Activated B cell treated with CpG ODN at 0.5 μM for 24 hours (primary cell): ENCODE data around the gene CST7. TPM values are rescaled to one million over a fixed set of nuclear protein-coding genes. Genes with fewer than 3 reads are reported as not detected.
"Not testable (repeated sequence)": the region's sequence is repeated elsewhere in the genome, so short reads cannot be mapped to it uniquely, and the experiment has no call there.

Source experiments
- ATAC-seq: fragments of 200-7000 bp; cut with Tn5 transposase; one replicate; pipeline ENCODE4 v1.10.0; 2021; ENCODE audit warnings: low read depth, mild to moderate bottlenecking, moderate library complexity
- CTCF ChIA-PET: fragments of 350-600 bp; sonication (Branson Sonifier 250); formaldehyde crosslinking; loops from one replicate; lab custom pipeline; 2021; ENCODE audit warnings: antibody characterized with exemption; lab: Charles Lee
- POLR2A ChIA-PET: fragments of 350-600 bp; sonication (Branson Sonifier 250); formaldehyde crosslinking; loops from one replicate; lab custom pipeline; 2021; ENCODE audit warnings: antibody characterized with exemption; lab: Charles Lee
- DNase-seq: peaks from one replicate; pipeline ENCODE4 v3.0.0; 2022
- H3K27ac Mint-ChIP-seq: one replicate; pipeline ENCODE4 v1.8.0; 2020; ENCODE audit warnings: mixed read lengths
- H3K27me3 Mint-ChIP-seq: one replicate; pipeline ENCODE4 v1.8.0; 2021; ENCODE audit warnings: mixed read lengths
- H3K36me3 Mint-ChIP-seq: one replicate; pipeline ENCODE4 v1.8.0; 2021; ENCODE audit warnings: low read depth, mixed read lengths
- H3K4me1 Mint-ChIP-seq: one replicate; pipeline ENCODE4 v1.8.0; 2021; ENCODE audit warnings: mixed read lengths
- H3K4me3 Mint-ChIP-seq: one replicate; pipeline ENCODE4 v1.8.0; 2020; ENCODE audit warnings: mild to moderate bottlenecking, mixed read lengths
- H3K9me3 Mint-ChIP-seq: one replicate; pipeline ENCODE4 v1.8.0; 2020; ENCODE audit warnings: mixed read lengths
- intact Hi-C: fragments of 100-400 bp; cut with micrococcal nuclease; formaldehyde crosslinking; loops from one replicate; pipeline ENCODE4 v1.15.1; 2024
- total RNA-seq: library from RNA; stranded (reverse); gene quantifications from 2 replicates; pipeline ENCODE4 v1.2.3, GENCODE V29; 2022
- TF ChIP-seq, protein P1 (sequence below): fragments of 200-600 bp; IDR thresholded peaks from one replicate; pipeline ENCODE4 v1.8.0; 2022; ENCODE audit warnings: antibody characterized with exemption, mild to moderate bottlenecking

CST7 gene
- total RNA-seq, 1 donor from 2014 or later = 1.0 TPM

DNA sequence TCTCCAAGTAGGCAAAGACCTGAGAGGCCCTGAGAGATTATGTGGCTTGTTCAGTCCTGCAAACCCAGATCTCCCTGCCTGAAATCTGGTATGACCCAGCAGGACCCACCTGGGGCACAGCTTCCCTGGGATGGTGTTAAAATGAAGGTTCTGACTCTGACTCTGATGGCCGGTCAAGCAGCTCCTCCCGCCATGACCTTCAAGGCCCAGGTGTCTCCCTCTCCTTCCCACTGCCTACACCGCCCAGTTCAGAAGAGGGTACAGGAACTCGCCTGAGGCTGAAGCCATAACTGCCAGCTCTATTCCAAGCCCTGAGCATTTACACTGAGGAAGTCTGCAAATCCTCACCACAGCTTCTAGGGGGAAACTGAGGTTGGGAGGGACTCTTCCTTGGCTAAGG is 5.9 kb upstream of the CST7 start:
- H3K4me1 Mint-ChIP-seq = no peaks in the 10 kb centered on the region
- intact Hi-C loops = no loop called here
- ATAC-seq (no peak), DNase-seq (no peak)
- peaks cover 28% of the 10 kb centered on the region for H3K9me3 Mint-ChIP-seq
- peaks cover 2% of the 10 kb centered on the region for H3K36me3 Mint-ChIP-seq
- ChIA-PET POLR2A (no interaction called here), CTCF (no interaction called here)
- TF ChIP-seq, protein P1, sequence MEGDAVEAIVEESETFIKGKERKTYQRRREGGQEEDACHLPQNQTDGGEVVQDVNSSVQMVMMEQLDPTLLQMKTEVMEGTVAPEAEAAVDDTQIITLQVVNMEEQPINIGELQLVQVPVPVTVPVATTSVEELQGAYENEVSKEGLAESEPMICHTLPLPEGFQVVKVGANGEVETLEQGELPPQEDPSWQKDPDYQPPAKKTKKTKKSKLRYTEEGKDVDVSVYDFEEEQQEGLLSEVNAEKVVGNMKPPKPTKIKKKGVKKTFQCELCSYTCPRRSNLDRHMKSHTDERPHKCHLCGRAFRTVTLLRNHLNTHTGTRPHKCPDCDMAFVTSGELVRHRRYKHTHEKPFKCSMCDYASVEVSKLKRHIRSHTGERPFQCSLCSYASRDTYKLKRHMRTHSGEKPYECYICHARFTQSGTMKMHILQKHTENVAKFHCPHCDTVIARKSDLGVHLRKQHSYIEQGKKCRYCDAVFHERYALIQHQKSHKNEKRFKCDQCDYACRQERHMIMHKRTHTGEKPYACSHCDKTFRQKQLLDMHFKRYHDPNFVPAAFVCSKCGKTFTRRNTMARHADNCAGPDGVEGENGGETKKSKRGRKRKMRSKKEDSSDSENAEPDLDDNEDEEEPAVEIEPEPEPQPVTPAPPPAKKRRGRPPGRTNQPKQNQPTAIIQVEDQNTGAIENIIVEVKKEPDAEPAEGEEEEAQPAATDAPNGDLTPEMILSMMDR = no peak
- no peak overlapping the region for H3K4me3 Mint-ChIP-seq
- peaks cover 17% of the 10 kb centered on the region for H3K27me3 Mint-ChIP-seq
- no peak overlapping the region for H3K27ac Mint-ChIP-seq

DNA sequence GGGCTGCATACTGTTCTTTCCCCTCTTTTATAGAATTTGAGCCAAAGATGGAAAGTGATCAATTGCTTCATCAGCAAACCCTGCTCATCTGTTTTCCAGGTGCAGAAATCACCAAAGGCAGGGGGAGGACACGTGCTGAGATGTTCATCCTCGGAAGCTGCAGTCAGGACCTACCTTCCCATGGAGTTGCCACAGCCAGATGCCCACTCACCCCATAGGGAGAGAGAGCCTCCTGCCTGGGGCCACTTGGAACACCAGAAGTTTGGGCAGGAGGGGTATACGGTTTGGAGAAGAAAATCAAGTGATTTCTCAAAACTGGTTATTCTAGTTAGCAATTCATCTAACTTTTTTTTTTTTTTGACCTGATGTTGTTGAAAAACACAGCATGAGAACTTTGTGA is 5.3 kb upstream of the CST7 start:
- Mint-ChIP-seq H3K36me3 (peaks cover 2% of the 10 kb centered on the region), H3K4me3 (no peak overlapping the region), H3K4me1 (no peaks in the 10 kb centered on the region), H3K27ac (no peak overlapping the region), H3K9me3 (peaks cover 28% of the 10 kb centered on the region), H3K27me3 (peaks cover 17% of the 10 kb centered on the region)
- TF ChIP-seq, protein P1 = no peak
- ATAC-seq (no peak), DNase-seq (no peak)
- POLR2A ChIA-PET = no interaction called here
- intact Hi-C loops = no loop called here
- CTCF ChIA-PET = no interaction called here

DNA sequence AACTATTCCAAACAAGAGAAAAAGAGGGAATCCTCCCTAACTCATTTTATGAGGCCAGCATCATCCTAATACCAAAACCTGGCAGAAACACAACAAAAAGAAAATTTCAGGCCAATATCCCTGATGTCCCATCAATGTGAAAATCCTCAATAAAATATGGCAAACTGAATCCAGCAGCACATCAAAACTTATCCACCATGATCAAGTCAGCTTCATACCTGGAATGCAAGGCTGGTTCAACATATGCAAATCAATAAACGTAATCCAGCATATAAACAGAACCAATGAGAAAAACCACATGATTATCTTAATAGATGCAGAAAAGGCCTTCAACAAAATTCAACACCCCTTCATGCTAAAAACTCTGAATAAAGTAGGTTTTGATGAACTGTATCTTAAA is 2.7 kb upstream of the CST7 start:
- POLR2A ChIA-PET, H3K4me3 Mint-ChIP-seq, H3K27ac Mint-ChIP-seq, H3K4me1 Mint-ChIP-seq, CTCF ChIA-PET, DNase-seq, intact Hi-C loops, H3K36me3 Mint-ChIP-seq, ATAC-seq: not testable (repeated sequence)
- peaks cover 21% of the 10 kb centered on the region for H3K27me3 Mint-ChIP-seq
- peaks cover 26% of the 10 kb centered on the region for H3K9me3 Mint-ChIP-seq

DNA sequence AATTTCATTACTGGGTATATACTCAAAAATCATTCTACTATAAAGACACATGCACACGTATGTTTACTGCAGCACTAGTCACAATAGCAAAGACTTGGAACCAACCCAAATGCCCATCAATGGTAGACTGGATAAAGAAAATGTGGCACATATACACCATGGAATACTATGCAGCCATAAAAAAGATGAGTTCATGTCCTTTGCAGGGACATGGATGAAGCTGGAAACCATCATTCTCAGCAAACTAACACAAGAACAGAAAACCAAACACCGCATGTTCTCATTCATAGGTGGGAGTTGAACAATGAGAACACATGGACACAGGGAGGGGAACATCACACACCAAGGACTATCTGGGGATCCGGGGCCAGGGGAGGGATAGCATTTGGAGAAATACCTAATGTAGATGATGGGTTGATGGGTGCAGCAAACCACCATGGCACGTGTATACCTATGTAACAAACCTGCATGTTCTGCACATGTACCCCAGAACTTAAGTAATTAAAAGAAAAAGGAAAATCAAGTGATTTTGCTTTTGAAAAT is 602 bp upstream of the CST7 start:
- DNase-seq, H3K27ac Mint-ChIP-seq, H3K4me3 Mint-ChIP-seq, intact Hi-C loops, H3K4me1 Mint-ChIP-seq, H3K36me3 Mint-ChIP-seq, POLR2A ChIA-PET, ATAC-seq, CTCF ChIA-PET: not testable (repeated sequence)
- Mint-ChIP-seq H3K9me3 (peaks cover 23% of the 10 kb centered on the region), H3K27me3 (peaks cover 21% of the 10 kb centered on the region)

DNA sequence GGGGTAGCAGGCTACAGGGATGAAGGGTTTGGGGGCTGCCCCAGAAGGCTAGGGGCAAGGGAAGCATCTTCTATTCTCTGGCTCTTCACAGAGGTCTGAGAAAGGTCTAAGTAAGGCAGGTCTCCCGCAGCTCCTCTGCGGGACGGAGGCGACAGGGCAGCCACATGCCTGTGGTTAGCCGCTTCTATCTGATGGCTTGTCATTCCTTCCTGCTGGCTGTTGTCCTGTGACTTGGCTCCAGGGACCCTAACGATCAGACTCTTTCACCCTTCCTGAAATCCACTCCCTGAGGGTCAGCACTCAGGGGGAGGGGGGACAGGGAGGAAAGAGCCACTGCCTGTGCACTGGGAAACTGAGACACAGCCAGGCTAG is 673 bp downstream of the CST7 start:
- CTCF ChIA-PET = no interaction called here
- peaks cover 10% of the 10 kb centered on the region for H3K4me1 Mint-ChIP-seq
- no peak overlapping the region for H3K4me3 Mint-ChIP-seq
- no peak overlapping the region for H3K27ac Mint-ChIP-seq
- H3K27me3 Mint-ChIP-seq = peaks cover 18% of the 10 kb centered on the region
- DNase-seq (no peak), ATAC-seq (no peak)
- peaks cover 2% of the 10 kb centered on the region for H3K36me3 Mint-ChIP-seq
- TF ChIP-seq, protein P1 = no peak
- intact Hi-C loops = no loop called here
- POLR2A ChIA-PET = no interaction called here
- H3K9me3 Mint-ChIP-seq = peaks cover 23% of the 10 kb centered on the region

DNA sequence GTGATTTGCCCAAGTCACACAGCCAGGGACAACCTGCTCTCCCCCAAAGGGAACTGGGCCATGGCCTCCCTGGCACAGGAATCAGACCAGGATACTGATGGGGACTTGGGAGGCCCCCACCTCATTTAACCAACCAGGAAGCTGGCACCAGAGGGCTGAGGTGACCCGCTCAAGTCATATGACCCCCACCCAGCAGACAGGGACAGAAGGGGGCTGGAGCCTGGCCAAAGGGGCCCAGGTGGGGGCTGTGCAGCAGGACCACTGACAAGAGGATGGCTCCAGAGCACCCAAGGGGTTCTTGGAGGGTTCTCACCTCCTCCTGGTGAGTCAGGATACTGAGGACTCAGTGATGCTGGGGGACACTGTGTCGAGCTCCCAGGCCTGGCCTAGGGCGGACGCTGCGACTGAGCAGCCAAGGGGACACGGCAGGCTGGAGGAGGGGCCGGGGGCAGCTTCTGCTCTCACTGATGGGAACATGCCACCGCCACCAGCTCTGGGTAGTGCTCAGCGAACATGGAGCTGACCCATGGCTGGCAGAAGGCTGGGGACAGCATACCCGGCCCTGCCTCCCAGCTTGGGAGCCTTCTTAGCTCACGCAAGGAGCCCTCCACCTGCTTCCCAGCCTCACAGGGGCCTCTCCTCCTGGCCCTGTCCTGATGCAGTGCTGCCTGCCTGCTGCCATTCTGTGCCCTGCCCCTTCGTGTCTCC is 1.2 kb downstream of the CST7 start:
- CTCF ChIA-PET = no interaction called here
- peaks cover 18% of the 10 kb centered on the region for H3K27me3 Mint-ChIP-seq
- peaks cover 2% of the 10 kb centered on the region for H3K36me3 Mint-ChIP-seq
- intact Hi-C loops = no loop called here
- no peak for ATAC-seq
- H3K9me3 Mint-ChIP-seq = peaks cover 23% of the 10 kb centered on the region
- H3K4me1 Mint-ChIP-seq = peaks cover 15% of the 10 kb centered on the region
- TF ChIP-seq, protein P1 = no peak
- no peak overlapping the region for H3K4me3 Mint-ChIP-seq
- no peak for DNase-seq
- H3K27ac Mint-ChIP-seq = no peak overlapping the region
- POLR2A ChIA-PET = no interaction called here
